Stimulated activated CD8-positive, alpha-beta memory T cell treated with anti-CD3 and anti-CD28 coated beads, Interleukin-7, amount 100 ng/mL, for 1 hour (primary cell): Measurements from ENCODE around the gene SCGB1D1.

ENCODE experiments used
- DNase-seq, 2 donors: peaks; one replicate each; pipeline ENCODE4 v3.0.0-alpha.2; 2020; ENCODE audit warnings: low read depth in 2 of 2

The SCGB1D1 gene, protein sequence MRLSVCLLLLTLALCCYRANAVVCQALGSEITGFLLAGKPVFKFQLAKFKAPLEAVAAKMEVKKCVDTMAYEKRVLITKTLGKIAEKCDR

DNA sequence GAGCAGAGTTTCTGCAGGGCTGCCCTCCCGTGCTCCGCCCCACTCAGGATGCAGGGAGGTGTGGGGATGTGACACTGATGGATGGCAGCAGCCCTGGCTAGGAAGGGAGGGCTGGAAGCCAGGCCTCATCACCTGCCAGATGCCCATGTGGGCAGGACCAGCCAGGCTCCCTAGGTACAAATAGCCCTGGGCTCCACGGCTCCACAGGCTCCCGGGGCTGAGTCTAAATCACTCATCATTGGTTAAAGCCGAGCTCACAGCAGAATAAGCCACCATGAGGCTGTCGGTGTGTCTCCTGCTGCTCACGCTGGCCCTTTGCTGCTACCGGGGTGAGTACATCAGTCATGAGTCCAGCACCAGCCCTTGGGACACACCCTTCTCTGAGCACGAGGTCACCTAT lies at the start of gene SCGB1D1:
SCGB1D1 (plus strand) TSS at position 206 of the 400 bp plus-strand sequence; CDS start at position 275, 69 bp downstream.
- DNase-seq, result no peak

DNA sequence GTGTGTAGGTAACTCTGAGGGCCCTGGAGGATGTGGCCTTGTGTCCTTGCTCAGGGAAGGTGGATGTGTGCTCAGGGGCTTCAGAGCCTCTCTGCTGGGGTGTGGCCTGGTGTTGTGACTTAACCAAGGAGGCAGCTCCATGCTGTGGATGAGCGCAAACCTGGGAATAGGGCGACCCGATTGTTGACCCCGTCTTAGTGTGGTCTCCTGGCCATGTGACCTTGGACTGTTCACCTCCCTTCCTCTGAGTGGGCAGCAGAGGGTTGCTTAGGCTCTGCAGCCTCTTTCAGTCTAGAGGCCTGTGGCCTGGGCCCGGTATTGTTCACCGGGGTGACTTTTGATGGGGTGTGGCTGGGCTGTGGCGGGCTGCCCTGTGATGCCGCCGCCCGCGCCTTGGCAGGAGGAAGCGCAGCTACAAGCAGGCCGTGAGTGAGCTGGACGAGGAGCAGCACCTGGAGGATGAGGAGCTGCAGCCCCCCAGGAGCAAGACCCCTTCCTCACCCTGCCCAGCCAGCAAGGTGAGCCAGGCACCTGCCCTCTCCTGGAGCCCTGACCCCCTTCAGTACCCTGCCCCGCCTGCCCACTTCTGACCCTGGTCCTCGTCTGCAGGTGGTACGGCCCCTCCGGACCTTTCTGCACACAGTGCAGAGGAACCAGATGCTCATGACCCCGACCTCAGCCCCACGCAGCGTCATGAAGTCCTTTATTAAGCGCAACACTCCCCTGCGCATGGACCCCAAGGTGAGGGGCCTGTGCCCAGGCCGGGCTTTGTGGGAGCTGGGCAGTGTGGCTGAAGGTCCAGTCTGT lies 49.5 kb upstream of the SCGB1D1 start:
- DNase-seq, result no peak

DNA sequence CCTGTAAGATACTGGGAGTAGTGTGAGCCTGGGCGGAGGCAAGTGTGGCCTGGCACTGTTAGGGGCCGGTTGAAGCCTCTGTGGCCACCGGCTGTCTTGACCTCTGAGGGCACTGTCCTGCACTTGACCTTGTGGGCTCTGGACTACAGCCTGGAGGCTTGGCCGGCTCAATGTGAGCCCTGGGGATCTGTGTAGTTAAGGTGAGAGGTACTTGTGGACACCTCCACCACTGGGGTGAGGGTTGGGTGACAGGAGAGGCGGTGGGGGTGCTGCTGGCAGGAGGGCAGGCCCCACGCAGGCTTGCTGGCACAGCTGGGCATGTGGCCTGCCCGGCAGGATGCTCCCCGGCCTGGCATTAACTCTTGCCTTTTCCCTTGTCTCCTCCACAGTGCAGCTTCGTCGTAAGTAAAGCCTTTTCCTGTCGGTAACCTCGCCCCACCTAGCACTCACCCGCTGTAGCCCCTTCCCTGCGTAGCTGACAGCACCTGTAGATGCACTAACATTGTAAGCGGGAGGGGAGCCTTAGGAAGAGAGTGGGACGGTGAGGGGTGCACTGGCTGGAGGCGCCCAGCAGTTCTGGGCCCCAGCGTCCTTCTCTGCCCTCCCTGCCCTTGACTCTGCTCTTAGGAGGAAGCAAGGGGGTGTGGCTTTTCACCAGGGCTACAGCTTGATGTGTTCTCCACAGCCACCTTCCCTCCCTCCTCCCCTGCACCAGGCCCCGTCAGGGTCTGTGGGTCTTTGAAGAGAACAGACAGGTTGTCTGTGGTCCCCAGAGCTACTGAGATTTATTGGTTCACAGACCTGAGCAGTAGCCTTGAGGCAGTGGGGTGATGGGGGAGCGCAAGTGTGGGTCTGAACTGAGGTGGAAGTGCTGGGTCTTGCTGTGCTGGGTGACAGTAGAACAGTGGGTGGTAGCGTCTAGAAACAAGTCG lies 48.6 kb upstream of the SCGB1D1 start:
- DNase-seq, result no peak

DNA sequence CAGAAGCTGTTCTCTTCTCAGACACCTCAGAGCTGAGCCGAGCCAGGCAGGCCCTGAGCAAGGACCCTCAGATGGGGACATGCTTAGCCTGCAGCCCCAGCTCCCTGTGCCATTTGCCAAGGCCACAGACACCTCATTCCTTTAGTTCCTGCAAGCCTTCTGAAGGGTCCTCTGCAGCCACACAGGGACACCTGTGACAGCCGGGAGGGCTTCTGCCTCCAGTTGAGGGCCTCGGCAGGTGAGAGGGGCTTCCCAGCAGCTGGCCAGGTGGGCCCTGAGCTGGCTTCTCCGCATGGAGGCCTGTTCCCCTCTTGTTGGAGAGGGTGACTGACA lies 48.0 kb upstream of the SCGB1D1 start:
- DNase-seq, result no peak

DNA sequence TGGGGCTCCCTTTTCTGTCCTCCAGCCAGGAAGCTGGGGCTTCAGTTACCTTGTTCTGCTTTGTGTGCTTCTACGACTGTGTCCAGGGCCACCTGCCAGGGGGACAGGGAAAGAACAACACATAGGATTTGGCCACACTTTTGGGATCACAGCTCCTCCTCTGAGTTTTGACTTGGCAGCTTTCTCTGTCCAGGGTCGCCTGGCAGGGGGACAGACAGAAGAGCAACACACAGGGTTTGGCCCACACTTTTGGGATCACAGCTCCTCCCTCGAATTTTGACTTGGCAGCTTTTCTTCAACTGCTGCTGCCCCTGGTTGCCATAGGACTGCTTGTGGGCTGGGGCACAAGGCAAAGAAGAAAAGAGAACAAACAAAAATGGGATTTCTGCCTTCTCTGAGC lies 47.1 kb upstream of the SCGB1D1 start:
- no peak for DNase-seq

DNA sequence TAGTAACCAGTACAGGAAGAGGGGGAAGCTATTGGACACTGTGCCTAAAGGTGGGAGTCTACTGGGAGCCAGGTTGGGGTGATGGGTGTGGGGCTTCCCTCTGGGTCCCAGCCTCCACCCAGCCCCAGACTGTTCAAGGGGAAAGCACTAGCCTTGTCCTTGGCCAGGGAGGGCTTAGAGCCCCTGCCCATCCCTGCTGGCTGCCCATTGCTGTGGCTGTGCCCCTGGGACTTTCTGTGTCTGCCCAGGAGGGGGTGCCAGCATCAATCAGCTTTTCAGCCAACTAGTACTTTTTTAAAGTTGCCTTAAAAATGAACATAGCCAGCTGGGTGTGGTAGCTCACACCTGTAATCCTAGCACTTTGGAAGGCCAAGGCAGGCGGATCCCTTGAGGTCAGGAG lies 46.3 kb upstream of the SCGB1D1 start:
- DNase-seq, result no peak

DNA sequence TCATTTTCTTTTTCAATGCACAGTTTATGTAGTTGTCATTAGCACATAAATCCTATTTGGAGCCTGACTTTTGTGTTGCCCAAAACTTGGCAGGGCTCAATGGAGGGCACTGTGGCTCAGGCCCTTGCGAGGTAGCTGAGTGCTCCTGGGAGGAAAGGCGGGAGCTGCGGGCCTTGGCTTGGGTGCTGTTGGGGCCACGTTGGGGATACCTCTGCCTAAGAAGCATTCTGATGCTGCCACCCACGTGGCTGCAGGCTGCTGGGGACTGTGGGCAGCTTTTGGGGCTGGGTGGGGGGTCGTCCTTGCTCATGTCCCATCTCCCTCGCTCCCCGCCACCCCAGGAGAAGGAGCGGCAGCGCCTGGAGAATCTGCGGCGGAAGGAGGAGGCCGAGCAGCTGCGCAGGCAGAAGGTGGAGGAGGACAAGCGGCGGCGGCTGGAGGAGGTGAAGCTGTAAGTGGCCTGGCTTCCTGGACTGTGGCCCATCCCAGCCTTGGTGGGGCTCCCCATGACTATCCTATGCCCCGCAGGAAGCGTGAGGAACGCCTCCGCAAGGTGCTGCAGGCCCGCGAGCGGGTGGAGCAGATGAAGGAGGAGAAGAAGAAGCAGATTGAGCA lies 45.3 kb upstream of the SCGB1D1 start:
- DNase-seq, result no peak

DNA sequence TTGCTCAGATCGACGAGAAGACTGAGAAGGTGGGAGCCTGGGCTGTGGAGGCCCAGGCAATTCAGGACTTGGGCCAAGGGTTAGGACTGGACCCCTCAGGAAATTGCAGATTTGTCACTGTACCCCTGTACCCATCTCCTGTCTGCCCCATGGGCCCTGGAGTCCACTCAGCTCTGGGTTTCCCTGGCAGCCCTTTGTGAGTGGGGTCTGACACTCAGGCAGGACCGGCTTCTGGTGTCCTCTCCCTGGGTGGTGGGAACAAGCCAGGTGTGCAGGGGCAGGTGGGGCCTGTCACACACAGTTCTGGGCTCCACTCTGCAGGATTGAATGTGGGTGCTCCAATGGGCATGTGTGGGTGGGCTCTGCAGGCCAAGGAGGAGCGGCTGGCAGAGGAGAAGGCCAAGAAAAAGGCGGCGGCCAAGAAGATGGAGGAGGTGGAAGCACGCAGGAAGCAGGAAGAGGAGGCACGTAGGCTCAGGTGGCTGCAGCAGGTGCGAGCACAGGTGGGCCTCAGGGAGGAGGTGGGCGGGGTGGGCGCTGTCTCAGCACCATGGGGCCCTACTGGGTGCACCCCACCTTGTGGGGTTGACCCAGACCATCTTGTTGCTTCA lies 44.6 kb upstream of the SCGB1D1 start:
- no peak for DNase-seq

DNA sequence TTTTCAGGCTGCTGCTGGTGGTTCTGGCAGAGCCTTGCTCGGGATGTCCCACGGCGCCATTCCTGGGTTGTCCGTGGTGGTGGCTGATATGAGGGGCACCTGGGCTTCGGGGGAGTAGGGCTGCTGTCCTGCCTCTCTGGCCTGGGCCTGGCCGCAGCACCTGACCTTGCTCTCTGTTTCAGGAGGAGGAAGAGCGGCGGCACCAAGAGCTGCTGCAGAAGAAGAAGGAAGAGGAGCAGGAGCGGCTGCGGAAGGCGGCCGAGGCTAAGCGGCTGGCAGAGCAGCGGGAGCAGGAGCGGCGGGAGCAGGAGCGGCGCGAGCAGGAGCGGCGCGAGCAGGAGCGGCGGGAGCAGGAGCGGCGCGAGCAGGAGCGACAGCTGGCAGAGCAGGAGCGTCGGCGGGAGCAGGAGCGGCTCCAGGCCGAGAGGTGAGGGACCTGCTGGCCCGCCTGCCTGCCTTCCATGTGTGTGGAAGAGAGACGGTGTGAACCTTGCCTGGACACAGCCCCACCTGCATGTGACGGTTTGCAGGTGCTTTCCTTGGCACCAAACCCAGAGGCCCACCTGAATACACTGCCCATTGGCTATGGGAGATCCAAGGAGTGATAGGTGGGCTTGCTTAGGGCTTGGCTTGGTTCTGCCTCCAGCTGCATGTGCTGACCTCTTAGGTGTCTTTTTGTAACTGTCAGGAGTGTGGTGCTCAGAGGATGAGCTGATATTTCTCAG lies 43.4 kb upstream of the SCGB1D1 start:
- DNase-seq, result no peak

DNA sequence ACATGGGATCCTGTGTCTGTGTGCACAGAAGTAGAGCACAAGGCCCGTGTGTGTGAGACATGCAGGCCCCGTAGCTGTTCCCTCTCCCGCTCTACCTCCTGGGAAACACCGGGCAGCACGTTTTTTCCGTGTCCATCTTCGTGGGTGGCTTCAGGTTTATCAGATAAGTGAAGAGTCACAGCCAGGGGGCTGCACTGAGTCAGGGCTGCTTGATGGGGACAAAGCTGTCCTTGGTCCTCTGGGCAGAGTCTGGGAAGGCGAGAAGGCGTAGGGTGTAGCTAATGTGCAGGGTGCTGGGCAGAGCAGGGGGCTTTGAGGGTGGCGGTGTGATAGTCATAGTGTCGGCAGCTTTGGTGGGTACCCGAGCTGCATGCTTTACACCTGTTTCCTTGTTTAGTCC lies 42.5 kb upstream of the SCGB1D1 start:
- DNase-seq, result no peak

DNA sequence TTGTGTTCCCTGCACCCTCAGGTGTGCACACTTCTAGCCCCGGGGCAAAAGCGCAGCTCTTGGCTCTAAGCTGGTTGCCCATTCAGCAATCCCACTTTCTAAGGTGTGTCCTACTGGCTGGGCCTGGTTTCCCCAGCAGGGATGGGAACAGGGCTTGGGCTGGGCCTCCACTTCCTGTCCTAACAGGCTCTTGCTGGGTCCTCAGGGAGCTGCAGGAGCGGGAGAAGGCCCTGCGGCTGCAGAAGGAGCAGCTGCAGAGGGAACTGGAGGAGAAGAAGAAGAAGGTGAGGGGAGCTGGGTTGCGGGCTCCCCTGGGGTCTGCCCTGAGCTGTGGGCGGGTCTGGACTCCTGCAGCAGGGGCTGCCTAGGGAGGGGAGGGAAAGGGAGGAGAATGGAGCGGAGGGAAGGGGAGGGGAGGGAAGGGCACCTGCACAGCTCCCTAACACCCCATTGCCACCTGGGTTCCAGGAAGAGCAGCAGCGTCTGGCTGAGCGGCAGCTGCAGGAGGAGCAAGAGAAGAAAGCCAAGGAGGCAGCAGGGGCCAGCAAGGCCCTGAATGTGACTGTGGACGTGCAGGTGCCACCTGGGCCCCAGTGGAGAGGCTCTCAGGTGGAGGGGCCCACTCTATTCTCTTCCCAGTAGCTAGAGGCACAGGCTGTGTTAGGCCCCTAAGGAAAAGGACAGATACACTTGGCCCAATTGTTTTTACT lies 41.6 kb upstream of the SCGB1D1 start:
- no peak for DNase-seq

DNA sequence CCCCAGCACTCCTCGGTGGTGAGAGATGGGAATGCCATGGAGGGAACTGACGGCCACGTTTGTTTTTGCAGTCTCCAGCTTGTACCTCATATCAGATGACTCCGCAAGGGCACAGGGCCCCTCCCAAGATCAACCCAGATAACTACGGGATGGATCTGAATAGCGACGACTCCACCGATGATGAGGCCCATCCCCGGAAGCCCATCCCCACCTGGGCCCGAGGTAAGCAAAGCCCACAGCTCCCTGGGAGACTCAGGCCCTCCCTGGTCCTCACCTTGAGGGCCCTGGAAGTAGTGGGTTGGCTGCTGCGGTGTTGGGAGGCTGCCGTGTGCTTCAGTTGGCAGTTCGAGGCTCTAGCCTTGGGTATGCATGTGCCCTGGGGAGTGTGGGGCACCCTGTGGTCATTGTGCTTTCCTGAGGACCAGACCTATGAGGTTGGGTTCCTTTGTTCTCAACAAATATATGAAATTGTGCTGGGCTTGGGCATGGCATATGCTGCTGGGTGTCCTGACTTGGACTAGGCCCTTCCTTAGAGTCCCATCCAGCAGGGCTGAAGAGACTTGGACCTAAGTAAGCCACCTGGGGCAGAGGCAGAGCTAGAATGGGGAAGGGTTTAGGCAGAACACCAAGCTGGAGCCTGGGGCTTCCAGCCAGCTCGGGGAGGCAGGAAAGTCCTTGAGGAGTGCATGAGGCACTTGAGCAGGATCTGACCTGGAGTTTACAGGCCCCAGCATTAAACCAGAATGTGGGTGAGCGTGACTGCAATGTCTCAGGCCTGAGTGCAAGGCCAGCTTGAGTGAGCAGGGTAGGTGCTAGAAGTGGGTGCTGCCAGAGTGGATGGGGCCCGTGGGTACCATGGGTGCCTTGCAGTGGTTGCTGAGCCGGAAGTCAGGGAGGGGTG lies 39.8 kb upstream of the SCGB1D1 start:
- no peak for DNase-seq

DNA sequence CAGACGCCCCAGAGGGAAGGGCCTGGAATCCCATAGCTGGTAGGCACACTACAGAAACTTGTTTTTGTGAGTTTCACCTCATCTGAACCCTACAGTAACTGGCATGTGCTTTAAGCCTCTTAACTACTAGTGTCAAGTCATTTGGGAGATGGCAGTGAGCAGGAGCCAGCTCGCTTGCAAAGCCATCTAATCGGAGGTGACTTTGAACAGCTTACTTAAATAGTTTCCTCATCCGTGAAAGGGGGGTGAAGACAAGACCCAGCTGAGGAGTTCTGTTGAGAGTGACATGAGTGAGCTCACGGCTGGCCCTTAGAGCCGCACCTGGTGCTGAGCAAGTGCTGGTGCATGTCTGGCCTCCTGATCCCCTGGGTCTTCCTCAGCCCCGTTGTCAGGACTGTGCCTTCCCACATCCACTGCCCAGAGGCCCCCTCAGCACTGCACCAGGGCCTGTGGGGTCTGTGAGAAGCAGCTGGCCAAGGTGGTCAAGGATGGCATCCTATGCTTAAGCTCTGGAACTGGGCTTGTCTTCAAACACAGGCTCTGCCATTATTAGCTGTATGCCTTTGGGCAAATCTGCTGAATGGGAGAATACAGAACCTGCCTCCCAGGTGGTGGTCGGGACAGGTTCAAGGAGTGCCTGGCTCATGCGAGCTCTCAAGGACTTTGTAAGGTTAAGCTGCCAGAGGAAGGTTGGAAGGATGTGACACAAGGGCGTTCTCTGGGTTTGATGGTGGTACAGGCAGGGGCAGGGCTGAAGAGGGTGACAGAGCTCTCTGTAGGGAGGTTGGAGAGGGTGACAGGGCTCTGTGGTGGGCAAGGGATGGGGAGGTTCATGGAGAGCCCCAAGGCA lies 38.9 kb upstream of the SCGB1D1 start:
- no peak for DNase-seq

DNA sequence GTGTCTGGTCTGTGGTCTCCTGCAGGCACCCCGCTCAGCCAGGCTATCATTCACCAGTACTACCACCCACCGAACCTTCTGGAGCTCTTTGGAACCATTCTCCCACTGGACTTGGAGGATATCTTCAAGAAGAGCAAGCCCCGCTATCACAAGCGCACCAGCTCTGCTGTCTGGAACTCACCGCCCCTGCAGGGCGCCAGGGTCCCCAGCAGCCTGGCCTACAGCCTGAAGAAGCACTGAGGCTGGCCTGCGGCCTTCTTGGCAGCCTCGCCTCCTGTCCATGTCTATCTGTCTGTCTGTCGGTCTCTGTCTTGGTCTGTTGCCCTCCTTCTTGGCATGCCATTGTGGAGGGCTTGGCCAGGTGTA lies 38.3 kb upstream of the SCGB1D1 start:
- DNase-seq, result no peak

DNA sequence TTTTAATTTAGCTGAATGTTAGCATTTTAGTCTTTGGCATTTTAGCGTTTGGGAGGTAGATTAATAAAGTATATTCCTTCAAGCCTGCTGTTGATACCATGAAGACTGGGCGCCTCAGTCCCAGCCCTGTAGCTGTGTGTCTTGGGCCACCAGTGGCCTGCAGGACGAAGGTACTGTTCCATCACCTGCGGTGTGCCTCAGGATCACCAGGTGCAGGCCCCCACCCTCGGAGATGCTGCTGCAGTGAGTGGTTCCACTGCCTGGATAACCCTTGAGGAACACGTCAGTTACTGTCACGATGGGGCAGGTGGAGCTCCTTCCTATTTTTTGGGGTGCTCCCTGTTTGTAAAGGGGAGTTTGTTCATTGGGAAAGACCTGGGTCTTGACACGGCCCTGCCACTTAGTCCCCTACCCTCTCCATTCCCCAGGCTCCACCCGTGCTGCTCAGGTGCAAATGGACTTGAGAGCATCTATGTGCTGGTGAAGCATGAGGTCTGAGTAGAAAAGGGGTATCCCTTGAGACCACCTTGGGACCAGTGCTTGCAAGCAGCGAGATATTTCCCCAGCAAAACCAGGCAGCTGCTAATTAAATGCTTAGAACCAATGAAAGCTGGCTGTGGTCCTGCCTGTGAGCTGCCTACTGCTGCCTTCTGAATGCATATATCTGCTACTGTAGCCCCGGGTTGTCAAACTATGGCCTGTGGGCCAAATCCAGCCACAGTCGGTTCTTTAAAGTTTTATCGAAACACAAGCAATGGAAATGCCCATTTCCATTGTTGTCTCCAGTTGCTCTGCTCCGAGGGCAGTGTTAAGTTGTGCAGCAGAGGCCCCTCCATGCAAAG lies 37.5 kb upstream of the SCGB1D1 start:
- DNase-seq, result no peak

DNA sequence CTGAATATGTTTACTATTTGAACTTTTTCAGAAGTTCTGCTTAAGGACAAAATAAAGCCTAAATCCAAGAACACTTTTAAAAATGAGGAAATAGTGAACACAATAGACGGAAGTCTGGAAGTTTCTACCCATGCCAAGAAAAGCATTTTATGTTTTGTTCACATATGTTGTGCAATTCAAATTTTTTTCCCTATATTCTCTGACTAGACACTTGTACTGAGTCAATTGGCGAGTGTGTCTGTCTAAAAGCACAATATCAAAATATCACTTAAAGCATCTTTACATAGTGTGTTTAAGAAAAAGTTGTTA lies 37.0 kb upstream of the SCGB1D1 start:
- no peak for DNase-seq

DNA sequence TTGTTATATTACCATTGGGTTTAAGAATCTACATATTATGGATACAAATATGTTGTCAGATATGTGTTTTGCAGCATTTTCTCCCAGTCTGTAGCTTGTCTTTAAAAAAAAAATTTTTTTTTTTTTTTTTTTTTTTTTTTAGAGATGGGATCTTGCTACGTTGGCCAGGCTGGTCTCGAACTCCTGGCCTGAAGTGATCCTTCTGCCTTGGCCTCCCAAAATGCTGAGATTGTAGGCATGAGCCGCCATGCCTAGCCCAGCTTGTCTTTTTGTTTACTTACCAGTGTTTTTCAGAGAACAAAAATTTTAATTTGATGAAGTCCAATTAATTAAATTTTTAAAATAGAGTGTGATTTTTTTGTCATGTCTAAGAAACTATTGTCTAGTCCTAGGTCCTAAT lies 36.4 kb upstream of the SCGB1D1 start:
- no peak for DNase-seq

DNA sequence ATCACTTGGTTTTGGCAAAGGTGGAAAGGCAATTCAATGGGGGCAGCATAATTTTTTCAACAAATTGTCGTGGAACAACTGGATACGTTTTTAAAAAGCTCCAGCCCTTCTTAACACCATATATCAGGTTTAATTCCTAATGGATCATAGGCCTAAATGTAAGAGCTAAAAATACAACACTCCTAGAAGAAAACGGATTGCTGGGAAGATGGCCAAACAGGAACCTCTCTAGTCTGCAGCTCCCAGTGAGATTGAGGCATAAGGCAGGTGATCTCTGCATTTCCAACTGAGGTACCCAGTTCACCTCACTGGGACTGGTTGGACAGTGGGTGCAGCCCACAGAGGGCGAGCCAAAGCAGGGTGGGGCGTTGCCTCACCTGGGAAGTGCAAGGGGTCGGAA lies 32.4 kb upstream of the SCGB1D1 start:
- no peak for DNase-seq
